Measurements from ENCODE around the gene GATD1. TPM values are rescaled to one million over a fixed set of nuclear protein-coding genes. Genes with fewer than 3 reads are reported as not detected.

GATD1 gene
- total and polyA plus RNA-seq, 9 of the 15 experiments (the other 6 are each of a cell fraction or from before 2014, with no cell fraction given): 2.8 to 144 (median 36.9) TPM

GRCh38 chr11:777288-778255, at the start of gene GATD1 (continued):
- no peak for TF ChIP-seq HNRNPK (IDR thresholded peaks at IDR 0.05; ENCODE audit: low read depth, low read length, poor library complexity, severe bottlenecking)
- TF ChIP-seq MED1 (CRISPR knock-in tag; IDR thresholded peaks at IDR 0.05; ENCODE audit: borderline replicate concordance): no peak
- TF ChIP-seq ZNF431 (CRISPR knock-in tag; IDR thresholded peaks at IDR 0.05): no peak
- peak; percentile 38 for TF ChIP-seq PHF20 (IDR thresholded peaks at IDR 0.05; ENCODE audit: partially characterized antibody)
- TF ChIP-seq GMEB1 (CRISPR knock-in tag; IDR thresholded peaks at IDR 0.05): peak; percentile 44
- TF ChIP-seq SRSF9 (IDR thresholded peaks at IDR 0.05; ENCODE audit: borderline replicate concordance, low read depth, low read length): no peak
- peak; percentile 90 to 92 for TF ChIP-seq NRF1 (conservative IDR thresholded peaks at IDR 0.05 in 1 of 2, IDR thresholded peaks at IDR 0.05 in 1 of 2)
- no peak for TF ChIP-seq BDP1 (IDR thresholded peaks at IDR 0.05; ENCODE audit: insufficient read depth, insufficient read length)
- no peak for TF ChIP-seq HDAC2 (IDR thresholded peaks at IDR 0.05)
- no peak for TF ChIP-seq TOE1 (IDR thresholded peaks at IDR 0.05; ENCODE audit: borderline replicate concordance)
- TF ChIP-seq TOE1 (CRISPR knock-in tag; IDR thresholded peaks at IDR 0.05; ENCODE audit: borderline replicate concordance, low read depth): no peak
- TF ChIP-seq GATAD2B (IDR thresholded peaks at IDR 0.05; ENCODE audit: borderline replicate concordance): peak; percentile 90
- no peak for TF ChIP-seq MBD1 (CRISPR knock-in tag; IDR thresholded peaks at IDR 0.05)
- TF ChIP-seq ELF4 (CRISPR knock-in tag; IDR thresholded peaks at IDR 0.05): no peak
- no peak for TF ChIP-seq ZBTB26 (CRISPR knock-in tag; IDR thresholded peaks at IDR 0.05)
- no peak for TF ChIP-seq MYNN (IDR thresholded peaks at IDR 0.05)
- TF ChIP-seq MYNN (CRISPR knock-in tag; IDR thresholded peaks at IDR 0.05): no peak
- no peak for TF ChIP-seq CBFA2T2 (conservative IDR thresholded peaks at IDR 0.05)
- no peak for TF ChIP-seq CREB3L1 (IDR thresholded peaks at IDR 0.05; ENCODE audit: borderline replicate concordance, low read depth)
- TF ChIP-seq, protein P1, sequence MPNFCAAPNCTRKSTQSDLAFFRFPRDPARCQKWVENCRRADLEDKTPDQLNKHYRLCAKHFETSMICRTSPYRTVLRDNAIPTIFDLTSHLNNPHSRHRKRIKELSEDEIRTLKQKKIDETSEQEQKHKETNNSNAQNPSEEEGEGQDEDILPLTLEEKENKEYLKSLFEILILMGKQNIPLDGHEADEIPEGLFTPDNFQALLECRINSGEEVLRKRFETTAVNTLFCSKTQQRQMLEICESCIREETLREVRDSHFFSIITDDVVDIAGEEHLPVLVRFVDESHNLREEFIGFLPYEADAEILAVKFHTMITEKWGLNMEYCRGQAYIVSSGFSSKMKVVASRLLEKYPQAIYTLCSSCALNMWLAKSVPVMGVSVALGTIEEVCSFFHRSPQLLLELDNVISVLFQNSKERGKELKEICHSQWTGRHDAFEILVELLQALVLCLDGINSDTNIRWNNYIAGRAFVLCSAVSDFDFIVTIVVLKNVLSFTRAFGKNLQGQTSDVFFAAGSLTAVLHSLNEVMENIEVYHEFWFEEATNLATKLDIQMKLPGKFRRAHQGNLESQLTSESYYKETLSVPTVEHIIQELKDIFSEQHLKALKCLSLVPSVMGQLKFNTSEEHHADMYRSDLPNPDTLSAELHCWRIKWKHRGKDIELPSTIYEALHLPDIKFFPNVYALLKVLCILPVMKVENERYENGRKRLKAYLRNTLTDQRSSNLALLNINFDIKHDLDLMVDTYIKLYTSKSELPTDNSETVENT (CRISPR knock-in tag; IDR thresholded peaks at IDR 0.05): peak; percentile 87

All from K562 (cell line).